Erythroblast (primary cell): ENCODE measurements around the gene B4GAT1.

Experiments used
- GATA1 ChIP-seq: IDR thresholded peaks from 2 replicates; pipeline ENCODE4 v1.6.1; 2011; ENCODE audit warnings: low read depth, mild to moderate bottlenecking, control low read depth, low read length, moderate library complexity
- POLR2A ChIP-seq: IDR thresholded peaks from 2 replicates; pipeline ENCODE4 v1.6.1; 2011; ENCODE audit warnings: mild to moderate bottlenecking, low read length

DNA sequence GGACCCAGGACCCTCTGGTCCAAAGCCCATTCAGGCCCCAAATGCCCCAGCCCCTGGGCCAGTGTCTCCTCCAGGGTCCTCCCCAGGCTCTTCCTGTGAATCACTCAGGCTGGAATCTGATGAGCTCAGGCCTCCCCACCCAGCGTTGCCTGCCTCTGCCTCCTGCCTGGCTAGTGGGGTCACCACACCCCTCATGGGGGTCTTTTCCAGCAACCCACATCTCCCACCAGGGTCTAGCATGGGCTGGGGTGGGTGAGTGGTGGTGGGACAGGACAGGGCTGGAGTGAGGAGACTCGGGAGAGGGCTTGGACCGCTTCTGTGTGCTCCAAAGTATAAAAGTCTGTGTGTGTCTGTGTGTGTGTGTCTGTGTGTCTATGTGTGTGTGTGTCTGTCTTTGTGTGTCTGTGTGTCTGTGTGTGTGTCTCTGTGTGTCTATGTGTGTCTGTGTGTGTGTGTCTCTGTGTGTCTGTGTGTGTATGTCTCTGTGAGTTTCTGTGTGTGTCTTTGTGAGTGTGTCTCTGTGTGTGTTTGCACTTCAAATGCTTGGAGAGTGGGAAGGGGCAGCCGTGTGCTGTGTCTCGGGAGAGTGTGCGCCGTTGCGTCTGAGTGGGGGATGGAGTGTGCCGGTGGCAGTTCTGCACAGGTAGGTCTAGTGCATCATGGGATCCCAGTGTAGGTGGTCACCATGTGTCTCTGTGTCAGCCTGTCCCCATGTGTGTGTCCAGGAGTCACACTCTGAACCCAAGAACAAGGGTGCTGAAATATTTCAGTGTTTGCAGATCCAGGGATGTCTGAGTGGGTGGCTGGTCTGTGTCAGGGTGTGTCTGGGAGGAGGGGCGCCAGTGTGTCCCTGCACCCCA lies 20.0 kb downstream of the B4GAT1 start:
- TF ChIP-seq POLR2A (no peak), GATA1 (no peak)
